Prostate gland (tissue), 2 donors: ENCODE results near the gene RPLP2.

Source experiments
- CTCF ChIP-seq, 4 experiments: fragments of 200-600 bp in 2 of 4; fragments of 450-650 bp in 2 of 4; sonication (generic) in 2 of 4; IDR thresholded peaks; 1 replicate in 3 of 4; 2 replicates in 1 of 4; pipeline ENCODE4 v1.5.1; 2016 to 2019; ENCODE audit warnings: antibody characterized with exemption in 4 of 4, mild to moderate bottlenecking in 2 of 4, moderate library complexity in 2 of 4
- POLR2A ChIP-seq: fragments of 450-650 bp; IDR thresholded peaks from one replicate; pipeline ENCODE4 v1.6.1; 2016; ENCODE audit warnings: antibody characterized with exemption, mild to moderate bottlenecking

GRCh38 chr11:860234-861104, 50.7 kb downstream of the RPLP2 start:
- TF ChIP-seq CTCF (IDR thresholded peaks at IDR 0.05) (no peak), POLR2A (no peak)
